H9 (cell line): ENCODE data around the gene AASS. TPM values are rescaled to one million over a fixed set of nuclear protein-coding genes. Genes with fewer than 3 reads are reported as not detected.

Experiments used
- DNase-seq: peaks from one replicate; pipeline ENCODE4 v3.0.0-alpha.2; 2017
- H2AFZ ChIP-seq: one replicate; pipeline ENCODE4 v1.6.1; 2013; ENCODE audit warnings: mild to moderate bottlenecking, low read length, control low read depth, moderate library complexity
- H2AK5ac ChIP-seq: 2 replicates; pipeline ENCODE4 v1.6.1; 2013; ENCODE audit warnings: low read length, control low read depth, mixed read lengths; ENCODE audit not compliant: insufficient read length
- H2BK120ac ChIP-seq: one replicate; pipeline ENCODE4 v1.6.1; 2013; ENCODE audit warnings: low read depth, mild to moderate bottlenecking, low read length, control low read depth, inconsistent platforms; ENCODE audit not compliant: poor library complexity, severe bottlenecking
- H2BK12ac ChIP-seq: 2 replicates; pipeline ENCODE4 v1.6.1; 2013; ENCODE audit warnings: low read length, control low read depth, mixed read lengths, low read depth; ENCODE audit not compliant: insufficient read length
- H2BK15ac ChIP-seq: 2 replicates; pipeline ENCODE4 v1.6.1; 2013; ENCODE audit warnings: low read depth, low read length, control low read depth
- H2BK20ac ChIP-seq: one replicate; pipeline ENCODE4 v1.6.1; 2013; ENCODE audit warnings: low read depth, mild to moderate bottlenecking, low read length, control low read depth, inconsistent platforms; ENCODE audit not compliant: poor library complexity, severe bottlenecking
- H2BK5ac ChIP-seq: 2 replicates; pipeline ENCODE4 v1.6.1; 2013; ENCODE audit warnings: low read length, control low read depth, mixed read lengths; ENCODE audit not compliant: insufficient read length
- H3K14ac ChIP-seq: 2 replicates; pipeline ENCODE4 v1.6.1; 2013; ENCODE audit warnings: low read length, control low read depth; ENCODE audit not compliant: insufficient read depth
- H3K18ac ChIP-seq: 2 replicates; pipeline ENCODE4 v1.6.1; 2013; ENCODE audit warnings: low read depth, mild to moderate bottlenecking, mixed read lengths, low read length, control low read depth; ENCODE audit not compliant: insufficient read length
- H3K23ac ChIP-seq: 2 replicates; pipeline ENCODE4 v1.6.1; 2013; ENCODE audit warnings: low read length, control low read depth, mixed read lengths, low read depth; ENCODE audit not compliant: insufficient read length
- H3K23me2 ChIP-seq: 2 replicates; pipeline ENCODE4 v1.6.1; 2013; ENCODE audit warnings: low read depth, mild to moderate bottlenecking, mixed read lengths, low read length, control low read depth; ENCODE audit not compliant: insufficient read length, poor library complexity, severe bottlenecking
- H3K27ac ChIP-seq: 2 replicates; pipeline ENCODE4 v1.5.1; 2013; ENCODE audit warnings: low read length, control low read depth, mixed read lengths, low read depth; ENCODE audit not compliant: insufficient read length
- H3K27me3 ChIP-seq: 2 replicates; pipeline ENCODE4 v1.6.1; 2013; ENCODE audit warnings: low read length, control low read depth, inconsistent platforms; ENCODE audit not compliant: insufficient read depth
- H3K4ac ChIP-seq: 2 replicates; pipeline ENCODE4 v1.6.1; 2013; ENCODE audit warnings: low read depth, mild to moderate bottlenecking, control low read depth, inconsistent platforms, low read length, moderate library complexity
- H3K4me1 ChIP-seq: 2 replicates; pipeline ENCODE4 v1.6.1; 2013; ENCODE audit warnings: low read length, control low read depth, inconsistent platforms; ENCODE audit not compliant: insufficient read depth
- H3K4me2 ChIP-seq: 2 replicates; pipeline ENCODE4 v1.6.1; 2013; ENCODE audit warnings: low read length, control low read depth, mixed read lengths; ENCODE audit not compliant: insufficient read length, insufficient read depth
- H3K56ac ChIP-seq: 2 replicates; pipeline ENCODE4 v1.6.1; 2013; ENCODE audit warnings: low read depth, mild to moderate bottlenecking, mixed read lengths, low read length, control low read depth; ENCODE audit not compliant: insufficient read length
- H3K79me1 ChIP-seq: 2 replicates; pipeline ENCODE4 v1.6.1; 2013; ENCODE audit warnings: low read depth, mild to moderate bottlenecking, moderate library complexity, low read length, control low read depth, inconsistent platforms; ENCODE audit not compliant: insufficient read depth, poor library complexity, severe bottlenecking
- H3K79me2 ChIP-seq: 2 replicates; pipeline ENCODE4 v1.6.1; 2013; ENCODE audit warnings: low read length, control low read depth, inconsistent platforms; ENCODE audit not compliant: insufficient read depth
- H3K9ac ChIP-seq: 2 replicates; pipeline ENCODE4 v1.6.1; 2013; ENCODE audit warnings: low read length, control low read depth, mixed read lengths; ENCODE audit not compliant: insufficient read length; ENCODE audit errors: extremely low read depth
- H3K9me3 ChIP-seq: one replicate; pipeline ENCODE4 v1.6.1; 2013; ENCODE audit warnings: low read depth, low read length, inconsistent platforms; ENCODE audit not compliant: control insufficient read depth
- H3T11ph ChIP-seq: one replicate; pipeline ENCODE4 v1.6.1; 2013; ENCODE audit warnings: mild to moderate bottlenecking, low read length, control low read depth, inconsistent platforms
- H4K20me1 ChIP-seq: one replicate; pipeline ENCODE4 v1.6.1; 2013; ENCODE audit not compliant: control insufficient read depth, insufficient read length, insufficient read depth
- H4K5ac ChIP-seq: 2 replicates; pipeline ENCODE4 v1.6.1; 2013; ENCODE audit warnings: low read depth, mild to moderate bottlenecking, mixed read lengths, low read length, control low read depth; ENCODE audit not compliant: insufficient read length
- H4K8ac ChIP-seq: replicated peaks from 2 replicates; pipeline ENCODE4 v1.6.1; 2013; ENCODE audit warnings: low read length, control low read depth, mixed read lengths, low read depth; ENCODE audit not compliant: insufficient read length
- H4K91ac ChIP-seq: 2 replicates; pipeline ENCODE4 v1.6.1; 2013; ENCODE audit warnings: low read depth, mild to moderate bottlenecking, moderate library complexity, mixed read lengths, low read length, control low read depth; ENCODE audit not compliant: insufficient read length
- H3K27ac Mint-ChIP-seq, 3 experiments: 2 replicates in 2 of 3; 3 replicates in 1 of 3; pipeline ENCODE4 v1.8.0; 2020 to 2021; ENCODE audit warnings: mixed read lengths in 3 of 3, mild to moderate bottlenecking in 1 of 3, moderate library complexity in 1 of 3
- H3K27me3 Mint-ChIP-seq: 2 replicates; pipeline ENCODE4 v1.8.0; 2021; ENCODE audit warnings: low read depth, mild to moderate bottlenecking, moderate library complexity, mixed read lengths
- H3K36me3 Mint-ChIP-seq, 3 experiments: 2 replicates in 2 of 3; 3 replicates in 1 of 3; pipeline ENCODE4 v1.8.0; 2020 to 2021; ENCODE audit warnings: low read depth in 3 of 3, mixed read lengths in 3 of 3; ENCODE audit not compliant: insufficient read depth in 1 of 3
- H3K4me1 Mint-ChIP-seq, 2 experiments: 2 replicates each; pipeline ENCODE4 v1.8.0; 2020; ENCODE audit warnings: mixed read lengths in 2 of 2
- H3K4me3 Mint-ChIP-seq, 2 experiments: 2 replicates in 1 of 2; 3 replicates in 1 of 2; pipeline ENCODE4 v1.8.0; 2020 to 2021; ENCODE audit warnings: mild to moderate bottlenecking in 2 of 2, mixed read lengths in 2 of 2, moderate library complexity in 1 of 2
- H3K9me3 Mint-ChIP-seq, 2 experiments: 2 replicates in 1 of 2; 3 replicates in 1 of 2; pipeline ENCODE4 v1.8.0; 2020; ENCODE audit warnings: mild to moderate bottlenecking in 2 of 2, mixed read lengths in 2 of 2, moderate library complexity in 1 of 2
- WGBS: extraction: QIAGEN DNeasy Blood & Tissue Kit; methylation state at CpG from one replicate; pipeline ENCODE4 v1.1.7; 2013; ENCODE audit warnings: missing lambda C conversion rate, low lambda C conversion rate, mixed read lengths; ENCODE audit not compliant: insufficient read length; ENCODE audit errors: extremely low coverage; 5-methylcytosine and 5-hydroxymethylcytosine counted together
- total RNA-seq: library from RNA; stranded (reverse); gene quantifications from 2 replicates; pipeline ENCODE4 v1.2.1, GENCODE V29; 2021
- TF ChIP-seq, protein P1 (sequence below): fragments of 200-600 bp; sonication (generic); conservative IDR thresholded peaks from 3 replicates; pipeline ENCODE4 v1.8.0; 2021; ENCODE audit warnings: antibody characterized with exemption, mild to moderate bottlenecking

The AASS gene
- total RNA-seq, 1 experiment from 2014 or later = 398 TPM

GRCh38 chr7:122040147-122040546 lies 103.9 kb downstream of the AASS start:
- H3K4me3 Mint-ChIP-seq = no peak overlapping the region
- Histone ChIP-seq H3K9me3 (no peaks in the 10 kb centered on the region), H4K5ac (no peak overlapping the region), H3K4ac (no peak overlapping the region), H3K79me2 (peaks cover 2% of the 10 kb centered on the region; the same call in 1 of the 2 replicates), H2BK12ac (no peak overlapping the region), H3K79me1 (no peaks in the 10 kb centered on the region), H3K4me2 (no peak overlapping the region), H3K56ac (no peak overlapping the region), H2AFZ (no peak overlapping the region), H2BK20ac (no peak overlapping the region), H3K14ac (no peak overlapping the region), H3K23ac (no peak overlapping the region), H3K27ac (no peak overlapping the region), H3K23me2 (no peaks in the 10 kb centered on the region), H3K9ac (no peak overlapping the region), H3K18ac (no peak overlapping the region), H2BK120ac (no peak overlapping the region), H3K4me1 (no peaks in the 10 kb centered on the region), H3K27me3 (no peaks in the 10 kb centered on the region), H2AK5ac (no peak overlapping the region), H2BK5ac (no peak overlapping the region), H2BK15ac (no peak overlapping the region), H4K20me1 (no peaks in the 10 kb centered on the region), H4K8ac (no peak overlapping the region), H4K91ac (no peak overlapping the region), H3T11ph (no peak overlapping the region)
- no CpG with 5 or more reads among the region's 3 CpGs for WGBS
- H3K9me3 Mint-ChIP-seq = no peaks in the 10 kb centered on the region
- DNase-seq = no peak
- H3K27ac Mint-ChIP-seq = no peak overlapping the region
- H3K27me3 Mint-ChIP-seq = no peaks in the 10 kb centered on the region
- TF ChIP-seq, protein P1, sequence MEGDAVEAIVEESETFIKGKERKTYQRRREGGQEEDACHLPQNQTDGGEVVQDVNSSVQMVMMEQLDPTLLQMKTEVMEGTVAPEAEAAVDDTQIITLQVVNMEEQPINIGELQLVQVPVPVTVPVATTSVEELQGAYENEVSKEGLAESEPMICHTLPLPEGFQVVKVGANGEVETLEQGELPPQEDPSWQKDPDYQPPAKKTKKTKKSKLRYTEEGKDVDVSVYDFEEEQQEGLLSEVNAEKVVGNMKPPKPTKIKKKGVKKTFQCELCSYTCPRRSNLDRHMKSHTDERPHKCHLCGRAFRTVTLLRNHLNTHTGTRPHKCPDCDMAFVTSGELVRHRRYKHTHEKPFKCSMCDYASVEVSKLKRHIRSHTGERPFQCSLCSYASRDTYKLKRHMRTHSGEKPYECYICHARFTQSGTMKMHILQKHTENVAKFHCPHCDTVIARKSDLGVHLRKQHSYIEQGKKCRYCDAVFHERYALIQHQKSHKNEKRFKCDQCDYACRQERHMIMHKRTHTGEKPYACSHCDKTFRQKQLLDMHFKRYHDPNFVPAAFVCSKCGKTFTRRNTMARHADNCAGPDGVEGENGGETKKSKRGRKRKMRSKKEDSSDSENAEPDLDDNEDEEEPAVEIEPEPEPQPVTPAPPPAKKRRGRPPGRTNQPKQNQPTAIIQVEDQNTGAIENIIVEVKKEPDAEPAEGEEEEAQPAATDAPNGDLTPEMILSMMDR = no peak
- H3K36me3 Mint-ChIP-seq = peaks cover 50 to 74% (median 71%) of the 10 kb centered on the region in 3 experiments
- H3K4me1 Mint-ChIP-seq = no peaks in the 10 kb centered on the region
